ENCODE data around the gene AGTR1. TPM values are rescaled to one million over a fixed set of nuclear protein-coding genes. Genes with fewer than 3 reads are reported as not detected.
A peak's percentile ranks its signal among the peaks of the same experiment; 100 is the strongest.
"Not testable (repeated sequence)": the region's sequence is repeated elsewhere in the genome, so short reads cannot be mapped to it uniquely, and the experiment has no call there.

AGTR1 gene
- total RNA-seq, 8 experiments from 2014 or later, result 0.11 to 30.1 (median 0.59) TPM

DNA sequence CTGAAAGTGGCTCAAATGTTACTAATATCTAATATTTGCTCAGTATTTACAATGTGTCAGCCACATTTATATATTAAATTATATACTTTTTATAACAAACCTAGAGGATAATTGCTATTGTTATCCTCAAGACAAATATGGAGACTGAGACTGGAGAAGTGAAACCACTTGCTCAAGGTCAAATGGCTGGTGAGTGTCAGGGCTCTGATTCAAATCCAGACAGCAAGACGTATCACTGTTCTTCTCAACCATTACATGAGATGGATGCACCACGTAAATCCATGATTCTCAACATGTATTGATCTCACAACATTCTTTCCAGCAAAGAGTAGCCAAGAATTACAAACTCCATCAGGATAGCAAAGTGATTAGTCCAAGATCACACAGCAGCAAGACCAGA, 76.1 kb downstream of the AGTR1 start:
- Histone ChIP-seq H3K4me3 (no peak overlapping the region), H3K27ac (no peak overlapping the region), H3K4me1 (replicated peaks in 1 of 2) (no peaks in the 10 kb centered on the region)
- 29 to 94% (median 80%) methylated on average over 1 to 2 of the region's 2 CpGs; no CpG with 5 or more reads in 3 of the 10 experiments for WGBS, 10 experiments
- ATAC-seq (replicated peaks in 6 of 8), result no peak
- in situ Hi-C loops (cut with MboI; ENCODE audit: low pct_unique_long_range_greater_than_20kb in 2 of 9, low sequenced_read_pairs in 9 of 9, unreplicated experiment in 9 of 9), result no loop called here

DNA sequence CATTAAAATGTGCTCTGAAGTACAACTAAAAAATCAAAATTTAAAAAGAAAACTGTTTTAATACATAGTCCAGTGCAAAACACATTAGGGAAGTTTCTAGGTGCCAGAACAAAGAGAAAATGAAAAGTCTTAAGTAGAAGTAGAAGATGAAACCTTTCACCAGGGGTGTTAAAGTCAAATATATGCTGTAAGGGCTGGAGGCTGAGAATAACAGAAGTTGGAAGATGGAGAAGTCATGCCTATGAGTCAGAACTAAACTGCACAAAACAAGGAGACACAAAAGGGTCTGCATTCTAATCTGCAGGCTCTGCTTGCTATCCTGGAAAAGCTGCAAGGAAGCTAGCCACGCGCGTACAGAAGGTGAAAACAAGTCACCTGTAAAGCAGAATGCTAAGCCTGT, 81.2 kb downstream of the AGTR1 start:
- 89 to 100% (median 94%) methylated on average over 3 of the region's 3 CpGs; no CpG with 5 or more reads in 3 of the 10 experiments for WGBS, 10 experiments
- no peak for ATAC-seq (replicated peaks in 6 of 8)
- no peak overlapping the region for H3K27ac ChIP-seq
- no peaks in the 10 kb centered on the region for H3K4me1 ChIP-seq (replicated peaks in 1 of 2)
- in situ Hi-C loops (cut with MboI; ENCODE audit: low pct_unique_long_range_greater_than_20kb in 2 of 9, low sequenced_read_pairs in 9 of 9, unreplicated experiment in 9 of 9), result no loop called here
- no peak overlapping the region for H3K4me3 ChIP-seq

DNA sequence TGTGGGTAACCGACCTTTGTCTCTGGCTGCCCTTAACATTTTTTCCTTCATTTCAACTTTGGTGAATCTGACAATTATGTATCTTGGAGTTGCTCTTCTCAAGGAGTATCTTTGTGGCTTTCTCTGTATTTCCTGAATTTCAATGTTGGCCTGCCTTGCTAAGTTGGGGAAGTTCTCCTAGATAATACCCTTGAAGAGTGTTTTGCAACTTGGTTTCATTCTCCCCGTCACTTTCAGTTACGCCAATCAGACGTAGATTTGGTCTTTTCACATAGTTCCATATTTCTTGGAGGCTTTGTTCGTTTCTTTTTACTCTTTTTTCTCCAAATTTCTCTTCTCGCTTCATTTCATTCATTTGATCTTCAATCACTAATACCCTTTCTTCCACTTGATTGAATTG, 87.3 kb downstream of the AGTR1 start:
- ATAC-seq (replicated peaks in 6 of 8), result not testable (repeated sequence)
- WGBS, 10 experiments, result 65 to 100% (median 90%) methylated on average over 1 to 6 of the region's 6 CpGs; no CpG with 5 or more reads in 1 of the 10 experiments

DNA sequence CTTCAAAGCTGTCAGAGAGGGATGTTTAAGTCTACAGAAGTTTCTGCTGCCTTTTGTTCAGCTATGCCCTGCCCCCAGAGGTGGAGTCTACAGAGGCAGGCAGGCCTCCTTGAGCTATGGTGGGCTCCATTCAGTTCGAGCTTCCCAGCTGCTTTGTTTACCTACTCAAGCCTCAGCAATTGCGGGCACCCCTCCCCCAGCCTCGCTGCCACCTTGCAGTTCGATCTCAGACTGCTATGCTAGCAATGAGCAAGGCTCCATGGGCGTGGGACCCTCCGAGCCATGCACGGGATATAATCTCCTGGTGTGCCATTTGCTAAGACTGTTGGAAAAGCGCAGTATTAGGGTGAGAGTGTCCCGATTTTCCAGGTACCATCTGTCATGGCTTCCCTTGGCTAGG, 88.5 kb downstream of the AGTR1 start:
- H3K27ac ChIP-seq; H3K4me3 ChIP-seq; ATAC-seq (replicated peaks in 6 of 8); in situ Hi-C loops (cut with MboI; ENCODE audit: low pct_unique_long_range_greater_than_20kb in 2 of 9, low sequenced_read_pairs in 9 of 9, unreplicated experiment in 9 of 9): not testable (repeated sequence)
- H3K4me1 ChIP-seq (replicated peaks in 1 of 2), result peaks cover 26 to 30% of the 10 kb centered on the region in 2 donors
- 75 to 89% methylated on average over 3 to 4 of the region's 9 CpGs; no CpG with 5 or more reads in 8 of the 10 experiments for WGBS, 10 experiments

More for the DNA sequence above, 87.3 kb downstream of the AGTR1 start:
- H3K27ac ChIP-seq; H3K4me3 ChIP-seq; in situ Hi-C loops (cut with MboI; ENCODE audit: low pct_unique_long_range_greater_than_20kb in 2 of 9, low sequenced_read_pairs in 9 of 9, unreplicated experiment in 9 of 9): not testable (repeated sequence)
- peaks cover 19% of the 10 kb centered on the region in 2 donors for H3K4me1 ChIP-seq (replicated peaks in 1 of 2)

DNA sequence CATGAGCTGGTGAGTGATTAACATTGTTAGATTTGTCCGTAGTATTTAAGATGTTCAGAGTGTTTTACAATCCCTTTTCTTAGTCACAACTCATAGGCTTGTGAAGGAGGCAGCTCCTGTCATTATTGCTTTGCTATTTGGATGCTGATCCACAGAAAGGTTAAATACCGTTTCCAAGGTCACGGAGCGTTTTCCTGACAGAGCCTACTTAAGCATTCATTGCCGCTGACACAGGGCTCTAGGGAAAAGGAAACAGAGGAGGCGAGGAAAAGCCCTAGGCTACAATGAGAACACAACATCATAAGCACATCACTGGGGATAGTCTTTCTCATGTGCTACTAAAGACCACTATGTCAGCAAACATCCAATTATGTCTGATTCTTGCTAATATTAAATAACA, 91.4 kb downstream of the AGTR1 start:
- peak in 7 of 8 experiments; percentile 34 to 97 (median 92) for ATAC-seq (replicated peaks in 6 of 8)
- in situ Hi-C loops (cut with MboI; ENCODE audit: low pct_unique_long_range_greater_than_20kb in 2 of 9, low sequenced_read_pairs in 9 of 9, unreplicated experiment in 9 of 9), result no loop called here
- Histone ChIP-seq H3K4me3 (no peak overlapping the region), H3K4me1 (replicated peaks in 1 of 2) (peaks cover 41 to 47% of the 10 kb centered on the region in 2 donors), H3K27ac (no peak overlapping the region)
- WGBS, 10 experiments, result 0 to 94% (median 17%) methylated on average over 1 to 6 of the region's 6 CpGs; no CpG with 5 or more reads in 1 of the 10 experiments

DNA sequence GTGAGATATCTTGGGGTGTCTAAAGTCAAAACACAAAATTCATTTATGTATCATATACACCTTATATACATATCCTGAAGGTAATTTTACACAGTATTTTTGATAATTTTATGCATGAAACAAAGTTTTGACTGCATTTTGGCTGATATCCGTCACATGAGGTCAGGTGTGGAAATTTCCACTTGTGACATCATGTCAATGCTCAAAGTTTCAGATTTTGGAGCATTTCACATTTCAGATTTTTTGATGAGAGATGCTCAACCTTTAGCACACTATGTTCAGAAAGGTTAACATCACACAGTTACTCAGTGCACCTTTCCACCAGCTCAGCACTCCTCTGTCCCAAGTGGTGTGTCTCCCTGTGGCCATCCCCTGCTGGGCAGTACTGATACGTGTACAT, 92.2 kb downstream of the AGTR1 start:
- no peak overlapping the region for H3K4me3 ChIP-seq
- no peak for ATAC-seq (replicated peaks in 6 of 8)
- WGBS, 10 experiments, result 53 to 100% (median 92%) methylated on average over 1 to 2 of the region's 2 CpGs; no CpG with 5 or more reads in 2 of the 10 experiments
- in situ Hi-C loops (cut with MboI; ENCODE audit: low pct_unique_long_range_greater_than_20kb in 2 of 9, low sequenced_read_pairs in 9 of 9, unreplicated experiment in 9 of 9), result no loop called here
- peaks cover 41 to 47% of the 10 kb centered on the region in 2 donors for H3K4me1 ChIP-seq (replicated peaks in 1 of 2)
- no peak overlapping the region for H3K27ac ChIP-seq

DNA sequence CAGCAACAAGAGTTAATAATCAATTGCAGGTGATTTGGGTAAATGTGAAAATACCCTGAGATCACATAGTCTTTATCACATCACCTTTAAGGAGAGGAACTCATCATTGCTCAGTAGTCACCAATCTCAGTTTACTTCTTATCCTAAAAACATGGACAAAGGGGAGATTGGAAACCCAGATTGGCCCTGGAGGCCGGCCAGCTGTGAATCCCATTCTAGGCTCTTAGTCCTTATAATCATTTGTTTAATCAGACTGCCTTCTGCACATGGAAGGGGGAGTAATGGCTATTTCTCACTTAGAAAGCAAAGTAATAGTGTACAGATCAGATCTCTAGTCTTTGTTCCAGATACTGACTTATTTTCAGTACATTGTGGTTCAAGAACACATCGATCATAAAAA, 92.7 kb downstream of the AGTR1 start:
- WGBS, 10 experiments, result 38 to 100% (median 82%) methylated on average over 1 to 2 of the region's 2 CpGs; no CpG with 5 or more reads in 1 of the 10 experiments
- ATAC-seq (replicated peaks in 6 of 8), result no peak
- Histone ChIP-seq H3K4me1 (replicated peaks in 1 of 2) (peaks cover 41 to 47% of the 10 kb centered on the region in 2 donors), H3K27ac (no peak overlapping the region), H3K4me3 (no peak overlapping the region)
- in situ Hi-C loops (cut with MboI; ENCODE audit: low pct_unique_long_range_greater_than_20kb in 2 of 9, low sequenced_read_pairs in 9 of 9, unreplicated experiment in 9 of 9), result no loop called here

DNA sequence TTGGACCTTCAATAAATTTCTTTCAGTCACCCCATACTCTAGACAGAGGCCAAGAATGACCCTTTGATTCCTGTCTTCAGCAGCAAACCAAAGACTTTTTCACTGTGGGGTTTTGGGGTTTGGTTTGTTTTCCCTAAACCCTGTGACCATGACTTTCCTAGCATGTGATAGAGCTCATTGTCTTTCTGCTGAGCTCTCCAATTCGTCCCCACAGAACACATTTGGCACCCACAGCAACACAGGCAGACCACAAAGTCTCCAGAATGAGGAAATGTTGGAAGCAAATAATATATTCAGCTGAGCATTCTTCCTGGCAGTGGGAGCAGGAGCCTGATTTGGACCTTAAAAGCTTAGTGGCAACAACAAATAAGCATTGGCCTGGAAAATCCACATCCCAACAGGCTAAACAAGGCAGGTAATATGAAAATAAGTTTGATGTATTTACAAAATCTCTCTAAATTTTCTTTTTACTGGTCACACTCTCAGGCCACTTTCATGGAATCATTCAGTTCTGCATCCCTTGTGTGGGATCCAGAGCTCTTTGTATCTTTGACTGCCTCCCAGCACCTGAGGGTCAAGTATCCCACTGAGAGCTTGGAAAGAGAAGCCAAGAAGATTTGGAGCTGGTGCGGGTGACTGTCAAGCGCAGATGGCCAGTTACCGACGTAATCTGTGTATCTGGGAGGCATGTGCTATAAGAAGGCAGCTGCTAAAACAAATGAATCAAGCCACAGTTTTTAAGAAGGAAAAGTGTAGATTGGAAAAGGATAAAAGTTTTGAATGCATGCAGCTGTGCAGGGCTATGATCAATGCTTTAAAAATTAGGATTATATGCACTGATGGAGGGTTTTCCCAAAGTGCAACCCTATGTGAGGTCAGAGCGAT, 93.4 kb downstream of the AGTR1 start:
- ATAC-seq (replicated peaks in 6 of 8), result peak in 1 of 8 experiments; percentile 33
- Histone ChIP-seq H3K4me1 (replicated peaks in 1 of 2) (peaks cover 41 to 47% of the 10 kb centered on the region in 2 donors), H3K27ac (no peak overlapping the region), H3K4me3 (no peak overlapping the region)
- WGBS, 10 experiments, result 0 to 86% (median 50%) methylated on average over 1 to 5 of the region's 6 CpGs; no CpG with 5 or more reads in 2 of the 10 experiments
- in situ Hi-C loops (cut with MboI; ENCODE audit: low pct_unique_long_range_greater_than_20kb in 2 of 9, low sequenced_read_pairs in 9 of 9, unreplicated experiment in 9 of 9), result no loop called here

DNA sequence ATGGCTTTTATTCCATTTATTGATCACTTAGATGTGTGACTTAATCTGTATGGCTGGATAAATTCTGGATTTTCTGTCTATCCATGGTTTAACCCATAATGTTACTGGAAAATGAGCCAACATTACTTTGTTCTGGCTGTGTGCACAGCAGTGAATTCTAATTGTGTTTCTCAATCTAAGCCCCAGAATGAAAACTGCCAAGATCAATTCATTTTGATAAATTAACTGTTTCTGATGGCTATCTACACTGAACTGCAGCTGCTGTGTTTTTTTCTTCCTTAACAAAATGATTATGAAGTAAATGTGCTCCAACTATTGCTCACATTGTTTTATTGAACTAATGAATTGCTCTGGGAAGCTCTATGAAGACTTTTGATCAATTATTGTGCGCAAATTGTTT, 94.2 kb downstream of the AGTR1 start:
- Histone ChIP-seq H3K4me1 (replicated peaks in 1 of 2) (peaks cover 41 to 47% of the 10 kb centered on the region in 2 donors), H3K27ac (no peak overlapping the region), H3K4me3 (no peak overlapping the region)
- ATAC-seq (replicated peaks in 6 of 8), result no peak
- 80 to 100% (median 100%) methylated on average over 1 of the region's 1 CpG; no CpG with 5 or more reads in 2 of the 10 experiments for WGBS, 10 experiments
- in situ Hi-C loops (cut with MboI; ENCODE audit: low pct_unique_long_range_greater_than_20kb in 2 of 9, low sequenced_read_pairs in 9 of 9, unreplicated experiment in 9 of 9), result no loop called here

DNA sequence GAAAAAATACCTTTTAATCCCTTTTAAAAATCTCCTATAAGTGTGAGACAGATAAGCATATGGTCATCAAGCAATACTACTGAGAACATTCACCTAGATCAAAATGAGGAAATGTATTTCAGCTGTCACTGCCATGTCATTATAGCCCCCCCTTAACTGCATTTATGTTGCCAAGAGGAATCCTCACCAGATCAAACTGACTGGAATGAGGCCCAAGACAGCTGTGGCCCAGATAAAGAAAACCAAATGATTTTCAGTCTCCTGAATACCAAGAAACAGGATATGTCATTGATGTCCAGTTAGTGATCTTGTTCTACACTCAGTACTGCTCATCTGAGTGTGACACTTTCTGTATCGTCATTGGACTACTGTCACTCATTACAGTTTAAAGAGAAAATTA, 94.8 kb downstream of the AGTR1 start:
- 25 to 100% (median 89%) methylated on average over 1 of the region's 1 CpG; no CpG with 5 or more reads in 3 of the 10 experiments for WGBS, 10 experiments
- no peak overlapping the region for H3K27ac ChIP-seq
- no peak overlapping the region for H3K4me3 ChIP-seq
- in situ Hi-C loops (cut with MboI; ENCODE audit: low pct_unique_long_range_greater_than_20kb in 2 of 9, low sequenced_read_pairs in 9 of 9, unreplicated experiment in 9 of 9), result no loop called here
- no peak for ATAC-seq (replicated peaks in 6 of 8)
- peaks cover 41 to 47% of the 10 kb centered on the region in 2 donors for H3K4me1 ChIP-seq (replicated peaks in 1 of 2)

Other genes starting within 250 kb of the AGTR1 start
- 1 to 10 TPM in 1 of 8 experiments, under 1 TPM in 4, not detected in 3; 0.11 to 8.5 (median 0.84) TPM for gene CPB1, start 129.9 kb downstream of the AGTR1 start, total RNA-seq
- not detected for gene CPA3, start 167.4 kb downstream of the AGTR1 start, total RNA-seq

Measured in motor neuron (in vitro differentiated cells).